Myocyte (in vitro differentiated cells): ENCODE data around the gene SLC4A11. TPM values are rescaled to one million over a fixed set of nuclear protein-coding genes. Genes with fewer than 3 reads are reported as not detected.
"Not testable (repeated sequence)": the region's sequence is repeated elsewhere in the genome, so short reads cannot be mapped to it uniquely, and the experiment has no call there.

Experiments
- DNase-seq: peaks from one replicate; pipeline ENCODE4 v3.0.0-alpha.2; 2012; ENCODE audit warnings: low read depth
- total RNA-seq: library from RNA; depleted of rRNA; stranded (reverse); fragments of >200 nt; gene quantifications from 2 replicates; pipeline ENCODE4 v1.2.3, GENCODE V29; 2014

Gene SLC4A11
- total RNA-seq, 1 donor from 2014 or later, result 10.3 TPM

DNA sequence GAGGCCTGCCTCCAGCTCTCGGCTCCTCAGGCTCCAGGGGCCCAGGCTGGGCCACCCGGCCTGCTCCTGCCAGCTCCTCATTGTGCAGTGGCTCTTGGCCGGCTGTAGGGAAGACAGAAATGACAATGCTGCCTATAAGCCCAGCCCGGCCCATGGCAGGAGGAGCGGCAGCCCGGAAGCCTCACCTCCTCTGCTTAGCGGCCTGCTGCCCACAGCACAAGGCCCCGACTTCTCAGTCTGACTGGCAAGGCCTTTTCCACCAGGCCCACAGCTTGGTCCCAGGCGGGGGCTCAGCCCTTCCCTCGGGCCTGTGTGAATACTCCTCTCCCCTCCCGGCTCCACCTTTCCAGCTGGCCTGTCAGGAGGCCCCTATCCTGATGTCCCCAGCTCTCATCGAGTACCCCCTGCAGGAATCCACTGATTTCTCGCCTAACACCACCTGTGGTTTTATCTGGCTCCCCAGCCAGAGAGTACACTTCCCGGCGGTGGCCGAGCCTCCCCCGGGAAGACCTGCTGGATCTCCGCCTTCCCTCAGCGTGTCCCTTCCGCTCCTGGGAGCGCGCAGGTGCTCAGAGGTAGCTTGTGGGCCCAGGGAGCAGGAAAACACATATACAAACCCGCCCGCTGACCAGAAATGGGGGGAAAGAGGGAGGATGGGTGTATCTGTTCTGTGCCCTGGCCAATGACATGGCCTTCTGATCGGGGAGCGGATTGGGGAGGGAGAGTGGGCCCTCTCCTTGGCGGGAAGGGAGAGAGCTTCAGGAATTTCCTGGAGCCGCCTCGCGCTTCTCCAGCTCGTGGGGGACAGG is 35.5 kb downstream of the SLC4A11 start:
- DNase-seq, result no peak

DNA sequence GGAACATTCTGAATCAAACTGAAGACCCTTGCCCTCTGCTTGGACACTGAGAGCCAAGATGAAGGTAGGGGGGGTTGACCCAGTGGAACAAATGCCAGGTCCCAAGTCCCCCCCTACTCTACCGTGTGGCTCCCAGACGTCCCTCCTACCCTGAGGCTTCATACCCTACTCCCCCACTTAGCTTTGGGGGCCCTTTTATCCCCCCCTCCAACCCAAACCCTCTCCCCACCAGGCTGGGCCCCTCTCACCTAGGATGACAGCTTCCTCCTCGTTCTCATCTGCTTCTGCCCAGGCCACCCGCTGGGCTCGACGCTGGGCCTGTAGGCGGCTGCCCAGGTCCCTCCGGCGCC is 36.0 kb downstream of the SLC4A11 start:
- no peak for DNase-seq

DNA sequence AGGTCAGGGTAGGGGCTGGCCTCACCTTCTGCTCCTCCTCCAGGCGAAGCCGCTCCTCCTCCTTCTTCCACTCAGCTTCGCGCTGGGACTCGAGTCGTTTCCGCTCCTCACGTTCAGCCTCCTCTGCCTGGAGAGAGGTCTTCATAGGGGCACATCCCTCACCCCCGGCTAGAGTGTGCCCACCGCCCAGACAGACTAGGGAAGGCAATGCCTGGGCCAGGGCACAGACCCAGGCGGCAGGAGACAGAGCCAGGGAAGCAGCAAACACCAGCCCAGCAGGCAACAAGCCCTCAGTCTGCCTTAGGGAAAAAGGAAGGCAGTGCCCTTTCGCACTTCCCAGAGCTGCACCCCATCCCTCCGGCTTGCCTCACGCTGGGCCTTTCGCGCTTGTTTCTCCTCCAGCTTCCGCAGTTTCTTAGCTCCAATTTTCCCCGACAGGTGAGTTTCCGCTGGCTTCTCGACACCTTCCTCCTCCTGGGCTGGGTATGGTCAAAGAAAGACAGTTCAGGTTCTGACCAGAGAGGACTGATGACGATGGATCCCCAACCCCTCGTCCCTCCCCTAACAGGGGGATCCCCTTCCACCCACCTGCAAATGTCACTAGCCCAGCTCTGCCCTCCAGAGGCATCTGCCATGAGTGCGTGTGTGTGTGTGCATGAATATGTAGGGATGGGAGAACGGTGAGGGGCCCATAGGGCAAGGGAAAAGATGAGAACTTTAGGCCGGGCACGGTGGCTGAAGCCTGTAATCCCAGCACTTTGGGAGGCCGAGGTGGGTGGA is 38.8 kb downstream of the SLC4A11 start:
- DNase-seq, result no peak

DNA sequence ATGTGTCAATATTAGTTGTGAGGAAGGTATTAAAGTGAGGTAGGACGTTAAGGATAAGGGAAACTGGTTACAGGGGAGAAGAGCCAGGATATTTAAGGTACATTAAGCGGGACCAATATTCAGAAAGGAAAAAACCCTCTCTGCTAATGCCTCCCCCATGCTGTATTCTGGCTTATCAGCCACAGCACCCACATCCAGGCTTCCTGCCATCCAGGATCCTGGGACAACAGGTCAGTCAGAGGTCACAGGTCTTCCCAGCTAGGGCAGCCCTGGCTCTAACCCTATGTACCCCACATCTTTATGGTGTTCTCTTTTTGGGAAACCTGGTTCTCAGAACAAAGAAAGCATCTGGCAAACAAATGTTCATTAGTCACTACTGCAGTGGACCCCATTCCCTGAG is 39.8 kb downstream of the SLC4A11 start:
- DNase-seq, result no peak

DNA sequence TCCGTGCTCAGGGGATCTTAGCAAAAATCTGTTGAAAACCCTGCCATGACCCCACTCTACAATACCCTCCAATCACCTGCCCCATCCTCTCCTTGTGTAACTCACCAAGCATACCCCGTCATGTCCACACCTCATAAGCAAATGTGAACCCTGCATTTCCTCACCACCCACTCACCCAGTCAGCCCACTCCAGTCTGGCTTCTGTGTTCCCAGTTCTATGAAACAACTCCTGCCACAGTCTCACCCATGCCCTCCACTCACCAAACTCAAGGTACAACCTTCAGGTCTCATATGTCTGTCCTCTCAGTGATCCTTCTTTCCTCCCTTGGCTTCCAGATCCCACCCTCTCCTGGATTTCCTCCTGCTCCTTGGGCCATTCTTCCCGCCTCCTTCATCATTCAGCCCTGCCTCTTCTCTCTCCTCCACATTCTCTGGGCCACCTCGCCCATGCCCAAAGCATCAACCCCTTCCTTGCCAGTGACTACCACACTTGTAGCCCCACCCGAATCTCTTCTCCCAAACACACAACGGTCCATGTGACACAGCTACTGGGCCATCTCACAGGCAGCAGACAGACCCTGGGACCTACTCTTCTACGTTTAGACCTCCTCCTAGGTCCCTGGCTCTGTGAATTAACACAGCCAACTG is 43.3 kb downstream of the SLC4A11 start:
- no peak for DNase-seq

DNA sequence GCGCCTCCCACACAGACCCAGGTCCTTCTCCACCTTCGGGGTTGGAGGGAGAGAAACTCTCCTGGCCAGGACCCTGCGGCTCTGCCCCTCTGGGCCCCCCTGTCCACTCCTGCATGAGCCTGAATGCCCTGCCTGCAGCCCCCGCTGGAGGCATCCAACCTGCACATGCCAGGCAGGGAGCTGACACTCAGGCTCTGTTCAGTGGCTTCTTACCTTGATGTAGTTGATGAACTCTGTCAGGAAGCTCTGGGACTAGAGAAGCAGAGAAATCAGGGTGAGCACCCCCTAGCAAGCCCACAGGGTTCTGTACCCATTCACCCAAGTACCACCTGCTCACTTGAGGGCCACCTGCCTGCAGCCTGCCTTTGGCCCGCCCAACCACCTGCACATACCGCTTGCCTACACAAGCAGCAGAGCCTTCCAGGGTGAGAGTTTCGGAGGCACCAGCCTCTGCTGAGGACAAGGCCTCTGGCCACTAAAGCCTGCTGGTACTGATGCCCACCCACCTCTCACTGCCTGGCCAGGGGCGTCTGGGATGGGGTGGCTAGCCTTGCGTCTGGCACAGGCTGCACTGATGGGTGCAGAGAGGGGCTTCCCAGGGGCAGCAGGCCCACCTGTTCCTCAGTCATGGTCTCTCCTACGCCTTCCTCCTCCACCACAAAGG is 44.2 kb downstream of the SLC4A11 start:
- DNase-seq, result no peak

DNA sequence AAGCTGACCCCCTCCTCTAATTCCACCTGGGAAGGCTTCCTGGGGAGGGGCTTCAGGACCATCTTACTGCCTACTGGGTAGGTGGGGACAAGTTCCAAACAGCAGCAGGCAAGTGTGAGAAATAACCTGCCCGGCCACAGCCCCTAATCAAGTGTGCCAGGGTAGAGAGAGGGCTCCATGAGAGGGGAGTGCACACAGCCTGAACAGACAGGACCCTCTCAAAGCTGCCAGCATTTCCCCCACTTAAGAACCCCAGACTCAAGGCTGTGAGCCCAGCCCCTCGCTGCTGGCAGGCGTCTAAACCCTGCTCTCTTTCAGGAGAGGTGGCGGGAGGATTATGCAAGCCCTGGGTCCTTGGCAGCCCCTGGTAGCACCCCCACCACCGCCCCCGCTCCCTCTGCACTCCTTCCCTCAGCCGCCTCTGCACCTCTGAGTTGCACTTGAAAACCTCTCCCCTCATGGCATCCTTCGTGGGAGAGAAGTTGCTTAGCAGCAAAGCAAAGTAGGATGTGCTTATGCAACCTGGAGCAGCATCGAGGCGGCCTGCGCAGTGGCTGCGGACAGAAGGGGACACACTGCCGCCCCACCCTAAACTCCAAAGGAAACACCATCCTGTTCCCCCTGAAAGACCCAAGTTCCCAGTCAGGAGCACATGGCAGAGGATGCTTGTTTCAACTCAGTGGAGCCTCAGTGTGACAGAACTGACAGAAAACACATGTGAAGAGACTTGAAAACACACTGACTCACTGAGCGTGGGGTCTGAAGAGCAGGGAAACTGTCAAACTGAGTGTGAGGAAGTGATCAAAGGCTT is 45.0 kb downstream of the SLC4A11 start:
- no peak for DNase-seq

DNA sequence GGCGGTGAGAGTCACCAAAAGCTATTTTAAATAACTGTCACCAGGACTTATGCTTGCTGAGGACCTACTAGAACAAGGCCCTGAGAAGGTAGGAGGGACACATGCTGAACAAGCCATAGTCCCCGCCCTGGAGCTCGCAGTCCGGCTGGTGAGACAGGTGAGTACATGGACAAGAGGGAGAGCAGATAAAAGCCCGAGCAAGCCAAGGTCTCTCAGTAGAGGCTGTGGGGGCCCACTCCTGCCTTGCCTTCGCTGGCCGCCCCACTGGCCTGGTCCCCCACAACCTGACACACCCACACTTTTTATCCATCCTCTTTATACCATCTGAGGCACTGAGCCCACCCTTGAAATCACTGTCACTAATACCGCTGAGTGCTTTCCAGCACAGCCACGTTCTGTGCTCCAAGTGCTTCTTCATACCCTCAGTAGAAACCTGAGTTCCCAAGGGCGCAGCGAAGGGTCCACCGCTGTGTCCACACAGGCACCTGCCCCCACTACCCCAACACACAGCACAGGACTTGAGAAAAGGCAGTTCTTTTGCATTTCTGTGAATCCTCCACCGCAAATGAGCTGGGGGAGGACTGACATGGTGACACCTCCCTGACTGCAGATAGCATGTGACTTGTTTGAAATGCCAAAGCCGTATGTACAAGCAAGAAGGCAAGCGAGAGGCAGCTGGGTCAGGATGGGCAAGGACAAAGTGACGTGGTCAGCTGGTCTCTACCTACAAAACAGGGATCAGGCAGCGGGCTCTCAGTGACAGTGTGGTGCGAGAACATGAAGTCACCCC is 46.6 kb downstream of the SLC4A11 start:
- no peak for DNase-seq

DNA sequence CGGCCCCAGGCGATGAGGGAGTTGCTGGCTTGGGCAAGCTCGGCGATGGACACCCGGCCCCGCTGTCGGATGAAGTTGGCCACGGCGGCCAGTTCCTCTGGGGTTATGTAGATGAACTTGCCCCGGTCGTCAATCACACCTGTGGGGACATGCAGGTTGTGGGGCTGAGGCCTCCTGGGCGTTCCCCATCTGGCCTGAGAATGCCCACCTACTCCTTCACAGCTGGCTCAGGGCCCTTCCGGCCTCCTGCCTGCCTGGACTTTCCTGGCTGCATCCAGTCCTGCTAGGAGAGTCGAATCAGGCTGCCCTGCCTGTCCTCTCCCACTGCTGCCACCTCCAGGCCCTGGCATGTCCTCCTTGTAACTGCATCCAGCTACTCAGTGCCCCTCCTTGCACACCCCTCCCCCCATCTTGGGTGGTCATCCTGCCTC is 48.3 kb downstream of the SLC4A11 start:
- no peak for DNase-seq

DNA sequence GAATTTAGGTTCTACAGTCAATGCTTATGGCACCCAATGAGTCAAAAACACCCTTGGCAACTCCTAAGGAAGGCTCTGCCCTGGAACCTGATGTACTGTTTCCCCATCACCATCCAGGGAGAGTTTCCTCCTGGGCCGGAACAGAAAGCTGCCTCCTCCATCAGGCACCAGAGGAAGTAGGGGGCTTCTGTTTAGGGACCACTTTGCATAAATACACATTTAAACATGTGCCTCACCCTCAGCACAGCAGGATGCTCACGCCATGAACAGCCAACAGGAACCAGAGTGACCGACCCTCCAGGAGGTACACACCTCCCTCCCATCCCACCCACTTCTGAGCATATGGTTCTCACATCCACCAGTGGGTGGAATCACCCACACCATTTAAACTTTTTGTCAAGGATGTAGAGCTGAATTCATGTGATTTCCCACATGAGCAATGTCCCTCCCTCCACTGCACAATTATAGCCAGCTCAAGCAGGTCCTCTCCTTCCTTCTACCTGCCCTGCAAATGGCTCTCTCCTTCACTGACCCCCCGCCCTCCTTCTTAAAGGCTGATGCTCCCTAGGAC is 49.3 kb downstream of the SLC4A11 start:
- DNase-seq, result no peak

DNA sequence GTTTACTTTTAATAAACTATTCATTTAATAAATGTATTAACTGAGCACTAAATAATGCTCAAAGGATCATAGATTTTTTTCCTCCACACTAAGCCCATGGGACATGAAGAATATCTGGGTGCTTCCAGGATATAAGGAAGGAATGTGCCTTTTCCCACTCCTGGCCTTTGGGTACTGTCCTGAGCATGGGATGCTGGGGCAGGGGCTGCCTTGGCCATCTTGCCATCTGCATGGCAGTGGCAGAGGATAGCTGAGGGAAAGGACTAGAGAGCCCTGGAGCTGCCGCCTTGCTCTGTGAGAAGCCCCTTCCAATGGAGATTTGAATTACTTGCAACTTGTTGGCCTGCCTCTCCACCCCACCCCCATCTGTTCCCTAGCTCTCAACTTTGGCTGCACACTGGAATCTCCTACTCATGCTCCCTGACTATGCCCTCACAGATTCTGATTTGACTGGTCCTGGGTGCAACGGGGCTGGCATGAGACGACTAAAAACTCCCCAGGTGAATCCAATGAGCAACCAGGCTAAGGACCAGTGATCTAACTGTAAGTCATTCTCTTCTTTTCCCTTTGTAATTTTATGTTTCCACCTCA is 50.1 kb downstream of the SLC4A11 start:
- DNase-seq, result no peak

DNA sequence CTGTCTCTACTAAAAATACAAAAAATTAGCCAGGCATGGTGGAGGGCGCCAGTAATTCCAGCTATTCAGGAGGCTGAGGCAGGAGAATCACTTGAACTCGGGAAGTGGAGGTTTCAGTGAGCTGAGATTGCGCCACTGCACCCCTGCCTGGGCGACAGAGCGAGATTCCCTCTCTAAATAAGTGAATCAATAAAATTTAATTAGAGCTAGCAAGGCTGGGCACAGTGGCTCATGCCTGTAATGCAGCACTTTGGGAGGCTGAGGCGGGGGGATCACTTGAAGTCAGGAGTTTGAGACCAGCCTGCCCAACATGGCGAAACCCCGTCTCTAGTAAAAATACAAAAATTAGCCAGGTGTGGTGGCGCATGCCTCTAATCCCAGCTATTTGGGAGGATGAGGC is 51.1 kb downstream of the SLC4A11 start:
- not testable (repeated sequence) for DNase-seq

DNA sequence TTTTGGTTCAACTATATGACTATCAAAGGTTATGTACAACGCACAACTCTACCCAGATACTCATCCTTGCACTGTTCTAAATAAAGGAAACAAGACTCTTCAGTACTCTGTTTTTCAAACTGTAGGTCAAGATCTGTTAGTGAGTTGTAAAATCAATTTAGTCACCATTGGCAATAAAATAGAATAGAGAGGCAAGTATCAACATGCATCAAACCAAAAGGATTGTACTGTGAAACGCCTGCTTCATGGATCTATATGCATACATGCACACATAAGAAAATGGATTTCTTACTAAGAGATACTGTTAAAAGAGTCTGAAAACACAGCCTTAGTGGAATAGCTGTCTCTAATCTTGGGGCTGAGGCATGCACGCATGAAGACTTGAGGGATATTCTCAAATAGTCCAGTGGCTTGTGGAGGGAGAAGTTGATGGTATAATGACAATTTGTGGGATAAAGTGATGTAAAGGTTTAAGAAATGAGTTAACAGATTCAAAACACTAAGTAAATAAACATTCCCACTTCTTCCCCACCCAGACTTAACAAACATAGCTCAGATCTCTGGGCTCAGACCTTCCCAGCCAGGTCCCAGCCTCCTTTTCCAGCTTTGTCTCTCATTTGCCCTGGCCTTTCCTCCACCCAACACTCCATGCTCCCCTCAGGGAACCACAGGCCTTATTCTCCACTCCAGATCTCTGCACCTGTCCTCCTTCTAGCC is 54.9 kb downstream of the SLC4A11 start:
- no peak for DNase-seq

DNA sequence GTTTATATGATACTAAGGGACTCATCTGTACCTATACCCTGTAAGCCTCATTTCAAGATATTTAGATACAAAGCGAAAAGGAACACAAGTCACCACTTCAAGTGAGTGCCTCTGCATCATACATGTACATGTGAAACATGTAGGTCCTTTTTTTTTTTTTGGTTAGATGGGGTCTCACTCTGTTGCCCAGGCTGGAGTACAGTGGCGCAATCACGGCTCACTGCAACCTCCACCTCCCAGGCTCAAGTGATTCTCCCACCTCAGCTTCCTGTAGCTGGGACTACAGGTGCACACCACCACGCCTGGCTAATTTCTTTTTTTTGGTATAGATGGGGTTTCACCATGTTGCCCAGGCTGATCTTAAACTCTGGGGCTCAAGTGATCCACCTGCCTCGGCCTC is 56.6 kb downstream of the SLC4A11 start:
- not testable (repeated sequence) for DNase-seq

DNA sequence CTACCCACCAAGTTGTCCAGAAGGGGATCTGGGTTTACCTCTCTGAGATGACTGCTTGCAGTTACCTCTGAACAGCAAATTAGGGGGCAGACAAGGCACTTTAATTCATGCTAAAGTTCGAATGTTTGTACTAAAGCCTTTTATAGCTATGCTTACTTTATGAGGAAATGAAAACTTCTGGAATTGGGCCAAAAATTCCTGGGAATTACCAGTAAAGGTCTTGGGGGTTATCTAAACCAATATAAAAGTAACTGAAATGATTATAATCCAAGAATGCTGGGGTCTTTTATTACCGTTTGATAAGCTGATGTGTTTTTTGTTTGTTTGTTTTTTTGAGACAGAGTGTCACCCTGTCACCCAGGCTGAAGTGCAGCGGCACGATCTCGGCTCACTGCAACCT is 57.7 kb downstream of the SLC4A11 start:
- no peak for DNase-seq

DNA sequence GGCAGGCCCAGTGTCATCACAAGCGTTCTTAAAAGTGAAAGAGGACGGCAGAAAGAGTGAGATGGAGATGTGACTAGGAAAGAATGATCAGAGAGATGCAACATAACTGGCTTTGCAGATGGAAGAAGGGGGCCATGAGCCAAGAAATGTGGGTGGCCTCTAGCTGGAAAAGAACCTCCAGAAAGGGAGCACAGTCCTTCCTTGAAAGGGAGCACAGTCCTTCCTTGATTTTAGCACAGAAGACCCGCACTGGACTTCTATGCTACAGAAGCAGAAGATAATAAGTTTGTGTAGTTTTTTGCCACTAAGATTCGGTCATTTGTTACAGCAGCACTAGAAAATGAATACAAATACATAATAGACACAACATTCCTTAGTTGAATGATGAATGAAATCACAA is 58.7 kb downstream of the SLC4A11 start:
- DNase-seq, result no peak

DNA sequence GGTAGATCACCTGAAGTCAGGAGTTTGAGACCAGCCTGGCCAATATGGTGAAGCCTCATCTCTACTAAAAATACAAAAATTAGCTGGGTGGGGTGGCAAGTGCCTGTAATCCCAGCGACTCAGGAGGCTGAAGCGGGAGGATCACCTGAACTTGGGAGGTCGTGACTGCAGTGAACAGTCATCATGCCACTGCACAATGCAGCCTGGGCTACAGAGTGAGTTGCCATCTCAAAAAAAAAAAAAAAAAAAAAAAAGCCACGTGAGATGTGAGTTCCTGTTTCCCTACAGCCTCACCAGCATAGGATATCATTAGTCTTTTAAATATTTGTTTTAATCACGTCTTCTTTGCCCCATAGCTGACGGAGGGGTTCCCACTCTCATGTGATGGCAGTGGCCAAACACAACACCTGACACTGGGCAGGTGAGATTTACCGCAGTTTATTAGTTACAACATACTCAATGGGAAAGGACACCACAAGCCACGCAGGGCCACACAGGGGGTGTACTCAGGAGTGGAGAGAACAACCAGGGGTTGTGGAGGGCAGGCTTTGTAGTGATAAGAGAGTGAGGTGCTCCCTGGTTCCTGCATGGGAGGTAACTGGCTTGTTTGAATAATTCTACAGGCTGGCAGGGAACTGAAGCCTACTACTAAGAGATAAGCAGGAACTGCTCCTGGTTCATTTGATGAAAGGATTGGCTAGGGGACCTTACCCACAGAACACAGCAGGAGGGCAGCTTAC is 61.1 kb downstream of the SLC4A11 start:
- DNase-seq, result no peak
